GM18502 (cell line): Measurements from ENCODE around the gene FUT2.
"Not testable (repeated sequence)": the region's sequence is repeated elsewhere in the genome, so short reads cannot be mapped to it uniquely, and the experiment has no call there.

Experiments used
- ATAC-seq: cut with Tn5 transposase; IDR thresholded peaks from one replicate; pipeline ENCODE4 v1.9.1; 2021; ENCODE audit warnings: mild to moderate bottlenecking; ENCODE audit not compliant: unreplicated experiment, poor library complexity

Gene FUT2

GRCh38 chr19:48693629-48694028 lies 2.1 kb upstream of the FUT2 start:
- ATAC-seq = not testable (repeated sequence)

GRCh38 chr19:48696353-48697010 lies 711 bp downstream of the FUT2 start:
- ATAC-seq = no peak

GRCh38 chr19:48698046-48698445 lies 2.3 kb downstream of the FUT2 start:
- ATAC-seq = no peak

GRCh38 chr19:48702701-48703100 lies 6.9 kb downstream of the FUT2 start:
- ATAC-seq = no peak

- no peak for ATAC-seq
These were observed 7.5 kb downstream of the FUT2 start for GRCh38 chr19:48703316-48703715.

GRCh38 chr19:48705431-48705830 lies 9.7 kb downstream of the FUT2 start:
- no peak for ATAC-seq

GRCh38 chr19:48708471-48708870 lies 12.7 kb downstream of the FUT2 start:
- ATAC-seq = no peak

- ATAC-seq = no peak
These were observed 15.4 kb downstream of the FUT2 start for GRCh38 chr19:48711106-48711662.

GRCh38 chr19:48713041-48713863 lies 17.5 kb downstream of the FUT2 start:
- ATAC-seq = no peak

- ATAC-seq = peak; percentile 88
These were observed 18.3 kb downstream of the FUT2 start for GRCh38 chr19:48713864-48714755.

- no peak for ATAC-seq
These were observed 19.2 kb downstream of the FUT2 start for GRCh38 chr19:48714759-48715675.

GRCh38 chr19:48715681-48716171 lies 20.0 kb downstream of the FUT2 start:
- ATAC-seq = no peak

- no peak for ATAC-seq
These were observed 21.0 kb downstream of the FUT2 start for GRCh38 chr19:48716562-48717291.

- not testable (repeated sequence) for ATAC-seq
These were observed 22.3 kb downstream of the FUT2 start for GRCh38 chr19:48718106-48718505.

GRCh38 chr19:48718711-48719231 lies 23.0 kb downstream of the FUT2 start:
- ATAC-seq = no peak

- no peak for ATAC-seq
These were observed 23.7 kb downstream of the FUT2 start, which contains the start of gene MAMSTR for GRCh38 chr19:48719263-48720171. MAMSTR (minus strand) TSS chr19:48719725; CDS start chr19:48719031, 694 bp downstream.

GRCh38 chr19:48720251-48720612 lies 24.5 kb downstream of the FUT2 start:
- no peak for ATAC-seq
